Activated CD8-positive, alpha-beta memory T cell treated with anti-CD3 and anti-CD28 coated beads, Interleukin-2, amount 50 U/mL, for 1 hour (primary cell): Measurements from ENCODE around the gene RFNG.
A peak's percentile ranks its signal among the peaks of the same experiment; 100 is the strongest.

Source experiments
- DNase-seq: peaks from one replicate; pipeline ENCODE4 v3.0.0-alpha.2; 2020; ENCODE audit errors: extremely low read depth

Gene RFNG

DNA sequence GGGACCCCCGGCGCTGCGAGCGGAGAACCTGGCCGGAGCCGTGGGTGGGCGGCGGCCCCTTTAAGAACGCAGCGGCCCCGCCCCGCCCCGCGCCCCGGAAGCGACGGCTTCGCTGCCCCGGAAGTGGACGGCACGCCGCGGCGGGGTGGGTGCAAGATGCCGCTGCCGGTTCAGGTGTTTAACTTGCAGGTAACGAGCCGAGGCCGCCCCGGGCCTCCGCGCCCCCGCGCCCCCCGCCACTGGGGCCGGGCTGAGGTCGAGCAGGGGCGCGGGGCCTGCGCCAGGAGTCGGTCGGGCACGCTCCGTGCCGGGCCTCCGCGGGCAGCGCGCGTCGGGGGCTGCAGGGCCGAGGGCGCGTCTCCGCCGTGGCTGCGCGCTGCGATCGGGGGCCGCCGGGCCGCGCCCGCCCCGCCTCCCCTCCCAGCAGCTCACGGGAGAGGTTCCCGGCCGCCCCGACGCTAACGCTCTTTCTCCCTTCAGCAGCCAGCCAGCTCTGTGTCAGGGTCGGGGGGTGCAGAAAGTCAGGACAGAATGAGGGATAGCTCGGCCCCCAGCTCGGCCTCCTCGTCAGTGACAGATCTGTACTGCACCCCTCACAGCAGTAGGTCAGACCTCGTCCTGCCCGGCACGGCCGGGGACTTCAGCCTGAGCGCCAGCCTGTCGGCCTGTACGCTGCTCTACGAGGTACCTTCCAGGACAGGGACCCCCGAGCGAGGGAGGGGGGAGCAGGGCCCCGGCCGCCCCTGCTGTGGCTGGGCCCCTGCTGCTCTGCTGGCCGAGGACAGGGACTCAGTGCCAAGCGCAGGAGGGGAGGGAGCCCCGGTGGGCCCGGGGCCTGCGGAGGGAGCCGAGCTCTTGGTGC is at the start of gene RFNG, which contains the start of gene GPS1:
Gene RFNG (minus strand): TSS at position 36 of the 862 bp plus-strand sequence. CDS start 45 bp downstream, outside the sequence.
Gene GPS1 (plus strand): TSS at position 123 of the 862 bp plus-strand sequence. CDS start 34 bp downstream, at position 157.
- peak; percentile 49 for DNase-seq

GRCh38 chr17:82101301-82101715 is 49.7 kb upstream of the RFNG start:
- DNase-seq: no peak

GRCh38 chr17:82100502-82101298 is 49.1 kb upstream of the RFNG start:
- no peak for DNase-seq

DNA sequence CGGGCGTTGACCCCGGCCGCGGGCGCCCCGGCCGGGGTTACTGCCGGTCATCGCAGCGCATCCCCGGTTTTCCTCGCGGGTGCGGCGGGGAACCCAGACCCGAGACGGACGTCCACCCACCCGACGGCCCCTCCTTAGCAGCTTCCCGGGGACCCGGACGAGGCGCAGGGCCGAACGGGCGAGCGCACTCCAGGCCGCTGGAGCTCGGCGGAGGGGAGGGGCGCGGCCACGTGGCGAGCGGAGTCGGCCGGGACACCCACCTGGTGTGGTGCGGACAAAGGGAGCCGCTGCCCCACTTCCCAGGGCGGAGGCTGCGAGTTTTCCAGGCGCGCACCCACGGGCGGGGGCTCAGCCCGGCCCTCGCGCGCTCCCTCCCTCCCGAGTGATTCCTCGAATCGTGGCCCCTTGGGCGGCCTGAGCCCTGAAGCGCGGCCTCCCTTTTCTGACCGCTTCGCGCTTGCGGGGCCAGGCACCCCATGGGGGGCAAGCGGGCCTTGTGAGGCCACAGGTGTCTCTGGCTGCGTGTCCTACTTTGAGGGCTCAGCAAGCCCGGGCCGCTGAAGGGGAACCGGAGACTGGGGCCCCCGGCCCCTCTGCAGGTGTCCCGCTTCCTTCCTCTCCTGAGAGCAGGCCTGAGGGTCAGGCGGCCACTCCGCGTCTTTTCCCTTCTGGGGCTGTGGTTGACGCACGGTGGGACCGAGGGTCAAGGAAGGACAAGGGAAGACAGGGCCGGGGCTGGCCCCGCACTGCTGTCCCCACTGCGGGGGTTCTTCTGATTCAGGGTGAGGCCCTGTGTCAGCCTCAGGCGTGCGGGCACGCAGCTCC is 47.5 kb upstream of the RFNG start:
- DNase-seq: no peak

- DNase-seq: peak; percentile 74
These were observed 46.7 kb upstream of the RFNG start, which contains the start of gene FASN for GRCh38 chr17:82098169-82098938. TSS of gene FASN (minus strand) at chr17:82098236. CDS start at chr17:82096445, 1,791 bp downstream.

- DNase-seq: no peak
These were observed 46.2 kb upstream of the RFNG start for GRCh38 chr17:82097919-82098168.

DNA sequence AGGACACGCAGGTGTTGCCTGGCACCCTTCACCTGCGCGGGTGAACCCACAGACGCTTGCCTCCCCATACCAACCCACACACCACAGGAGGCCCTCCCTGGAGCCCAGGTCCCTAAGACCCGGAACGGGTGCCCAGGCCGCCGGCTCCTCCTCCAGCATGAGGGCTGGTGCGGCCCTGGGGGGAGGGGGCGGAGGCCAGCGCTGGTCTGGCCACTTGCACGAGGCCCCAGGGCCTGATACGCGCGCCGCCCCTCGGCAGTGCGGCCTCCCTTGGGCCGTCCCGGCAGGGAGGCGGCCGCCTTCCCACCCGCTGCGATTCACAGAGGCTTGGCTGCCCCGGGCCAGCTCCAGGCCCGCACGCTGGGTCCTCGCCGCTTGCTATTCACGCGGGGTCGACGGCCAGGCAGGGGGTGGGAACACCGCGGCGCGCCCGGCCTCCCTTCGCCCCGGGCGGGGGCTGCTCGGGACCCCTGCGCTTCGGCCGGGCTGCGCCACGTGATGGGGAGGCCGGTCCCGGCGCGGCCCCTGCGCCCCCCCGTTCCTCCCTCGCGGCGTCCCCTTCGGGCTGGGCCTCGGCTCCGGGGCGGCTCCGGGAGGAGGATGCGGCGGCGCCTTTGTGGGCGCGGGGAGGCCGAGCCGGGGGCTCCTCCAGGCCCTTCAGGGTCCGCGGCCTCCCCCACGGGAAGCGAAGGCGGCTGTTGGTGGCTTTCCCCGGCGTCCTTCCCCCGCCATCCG is 45.7 kb upstream of the RFNG start:
- no peak for DNase-seq

- no peak for DNase-seq
These were observed 45.1 kb upstream of the RFNG start for GRCh38 chr17:82096709-82097183.

DNA sequence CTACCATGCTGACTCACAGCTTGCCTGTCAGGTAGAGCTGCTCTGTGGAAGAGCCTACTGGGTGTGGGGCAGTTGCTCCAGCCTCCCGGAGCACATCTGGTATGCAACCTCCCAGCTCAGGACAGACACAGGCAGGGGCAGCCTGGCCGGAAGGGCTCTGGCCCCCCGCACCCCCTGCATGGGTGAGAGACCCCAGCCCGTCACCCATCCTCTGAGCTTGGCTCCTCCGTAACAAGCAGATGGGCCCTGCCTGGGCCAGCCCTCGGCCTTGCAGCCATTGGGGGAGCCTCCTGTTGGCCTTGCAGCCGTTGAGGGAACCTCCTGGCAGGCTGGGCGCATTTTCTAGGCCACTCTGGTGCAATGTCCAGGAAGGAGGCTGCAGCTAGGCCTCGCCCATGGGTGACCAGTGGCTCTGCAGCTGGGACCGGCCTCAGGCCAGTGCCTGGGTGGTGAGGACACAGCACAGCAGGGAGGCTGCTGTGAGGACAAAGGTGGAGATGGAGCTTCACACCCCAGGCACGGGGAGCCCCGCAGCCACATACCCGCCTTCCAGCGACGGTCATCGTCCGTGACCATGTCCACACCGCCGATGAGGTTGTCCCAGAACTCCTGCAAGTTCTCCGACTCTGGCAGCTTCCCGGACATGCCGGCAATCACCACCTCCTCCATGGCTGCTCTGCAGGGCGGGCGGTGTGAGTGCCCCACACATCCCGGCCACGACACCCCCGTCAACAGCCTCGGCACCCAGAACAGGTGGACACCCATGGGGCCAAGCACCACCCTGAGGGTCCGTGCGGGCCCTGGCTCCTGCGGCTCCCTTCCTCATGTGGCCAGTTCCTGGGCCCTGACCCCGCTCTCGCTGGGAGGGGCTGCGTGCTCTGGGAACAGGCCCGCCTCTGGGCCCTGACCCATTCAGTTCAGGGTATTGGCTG is 44.4 kb upstream of the RFNG start:
- DNase-seq: no peak

DNA sequence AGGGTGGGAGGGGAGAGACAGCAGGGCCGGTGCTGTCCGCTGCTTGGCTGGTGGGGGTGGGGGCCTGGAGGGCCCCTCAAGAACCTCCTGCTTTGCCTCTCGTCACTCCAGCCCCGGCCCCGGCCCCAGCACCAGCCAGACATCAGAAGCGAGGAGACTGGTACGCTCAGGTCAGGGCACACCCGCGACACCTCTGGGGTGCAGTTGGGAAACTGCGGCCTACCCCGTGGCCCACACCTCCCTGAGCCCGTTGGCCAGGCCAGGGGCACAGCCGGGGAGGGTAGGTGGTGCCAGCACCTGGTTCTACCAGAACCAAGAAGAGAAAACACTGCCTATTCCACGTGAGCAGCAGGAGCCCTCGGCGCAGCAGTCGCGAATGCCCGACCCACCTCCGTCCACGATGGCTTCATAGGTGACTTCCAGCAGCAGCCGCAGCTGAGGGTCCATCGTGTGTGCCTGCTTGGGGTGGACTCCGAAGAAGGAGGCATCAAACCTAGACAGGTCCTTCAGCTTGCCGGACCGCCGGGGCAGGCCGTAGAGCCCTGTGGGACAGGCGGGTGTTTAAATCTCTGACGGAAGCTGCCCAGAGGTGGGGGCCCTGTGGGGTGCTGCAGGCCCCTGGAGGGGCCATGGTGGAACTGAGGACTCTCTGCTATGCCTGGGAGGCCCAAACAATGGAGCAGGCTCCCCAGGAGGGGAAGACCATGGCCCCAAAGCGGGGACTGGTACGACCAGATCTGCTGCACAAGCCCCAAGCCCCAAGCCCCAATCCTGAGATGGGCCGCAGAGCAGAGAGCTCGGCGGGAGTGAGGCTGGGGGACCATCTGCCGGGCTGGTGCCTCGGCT is 43.5 kb upstream of the RFNG start:
- DNase-seq: no peak

- no peak for DNase-seq
These were observed 41.6 kb upstream of the RFNG start for GRCh38 chr17:82092995-82093751.

GRCh38 chr17:82092628-82092994 is 41.0 kb upstream of the RFNG start:
- no peak for DNase-seq

- no peak for DNase-seq
These were observed 40.5 kb upstream of the RFNG start for GRCh38 chr17:82092094-82092586.

GRCh38 chr17:82091264-82092066 is 39.9 kb upstream of the RFNG start:
- DNase-seq: no peak

- no peak for DNase-seq
These were observed 39.1 kb upstream of the RFNG start for GRCh38 chr17:82090549-82091263.
